GM12891 (cell line): Measurements from ENCODE around the gene TBC1D32.

ENCODE experiments used
- PAX5 ChIP-seq: IDR thresholded peaks from 2 replicates; pipeline ENCODE4 v1.6.1; 2011; ENCODE audit warnings: low read length, moderate library complexity, mild to moderate bottlenecking; ENCODE audit not compliant: insufficient read depth, severe bottlenecking
- POLR2A ChIP-seq: IDR thresholded peaks from 2 replicates; pipeline ENCODE4 v1.6.1; 2011; ENCODE audit warnings: low read depth, low read length, control low read depth
- POLR2AphosphoS5 ChIP-seq: IDR thresholded peaks from 2 replicates; pipeline ENCODE4 v1.6.1; 2011; ENCODE audit warnings: low read depth, low read length, control low read depth
- TAF1 ChIP-seq: IDR thresholded peaks from 2 replicates; pipeline ENCODE4 v1.6.1; 2011; ENCODE audit warnings: low read depth, low read length, control low read depth

DNA sequence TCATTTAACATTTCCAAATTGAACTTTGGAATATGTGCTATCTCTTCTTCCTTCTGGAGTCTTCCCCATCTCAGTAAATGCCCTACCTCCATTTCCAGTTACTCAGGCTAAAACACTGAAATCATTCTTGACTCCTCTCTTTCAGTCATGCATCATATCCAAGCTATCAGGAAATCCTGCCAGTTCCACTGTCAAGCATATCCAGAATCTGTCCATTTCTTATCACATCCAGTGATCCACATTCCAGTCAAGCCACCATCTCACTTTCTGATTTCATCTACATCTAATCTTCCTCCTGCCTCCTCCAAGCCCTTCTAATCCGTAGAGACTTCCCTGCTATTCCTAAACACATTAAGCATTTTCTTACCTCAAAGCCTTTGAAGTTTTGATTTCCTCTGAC lies 15.3 kb upstream of the TBC1D32 start:
- TF ChIP-seq POLR2AphosphoS5 (no peak), POLR2A (no peak), TAF1 (no peak), PAX5 (no peak)
